NCI-H69 (cell line): Measurements from ENCODE around the gene CSTPP1.
"Not testable (repeated sequence)": the region's sequence is repeated elsewhere in the genome, so short reads cannot be mapped to it uniquely, and the experiment has no call there.

Experiments
- DNase-seq: peaks from one replicate; lab custom pipeline; 2025; lab: John Stamatoyannopoulos, UW

CSTPP1 gene

DNA sequence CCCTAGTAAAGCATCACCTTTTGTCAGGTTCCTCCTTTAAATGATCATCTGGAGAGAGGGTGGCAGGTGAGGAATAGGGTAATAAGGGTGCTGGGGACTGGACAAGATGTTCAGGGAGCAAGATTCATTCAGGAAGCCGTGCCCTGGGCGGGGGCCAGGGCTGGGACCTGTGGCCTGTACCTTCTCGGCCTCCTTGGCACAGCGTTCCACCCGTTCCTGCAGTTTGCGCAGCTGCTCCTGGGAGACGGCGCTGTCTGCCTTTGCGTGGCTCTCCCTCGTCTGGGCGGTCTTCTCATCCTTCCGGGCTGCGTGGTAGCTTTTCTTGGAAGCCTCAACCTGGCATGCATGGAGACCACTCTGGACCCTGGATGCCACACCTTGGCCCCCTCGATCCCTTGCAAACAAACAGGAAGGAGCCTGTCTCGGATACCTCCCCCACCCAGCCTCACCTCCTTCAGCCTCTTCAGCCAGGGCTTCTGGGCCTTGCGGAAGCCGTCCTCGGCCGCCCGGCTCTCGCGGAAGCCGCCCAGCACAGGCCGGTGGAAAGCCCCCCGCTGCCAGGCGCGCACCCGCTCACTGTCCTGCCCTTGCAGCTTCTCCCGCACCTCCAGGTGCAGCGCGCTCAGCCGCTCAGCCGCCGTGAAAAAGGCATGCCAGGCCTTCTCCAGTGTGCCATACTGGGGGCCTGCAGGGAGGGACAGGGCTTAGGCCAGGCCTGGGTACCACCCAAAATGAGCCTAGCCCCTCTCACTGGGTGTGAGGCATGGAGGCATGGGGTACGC lies 243.6 kb downstream of the CSTPP1 start:
- DNase-seq: no peak

DNA sequence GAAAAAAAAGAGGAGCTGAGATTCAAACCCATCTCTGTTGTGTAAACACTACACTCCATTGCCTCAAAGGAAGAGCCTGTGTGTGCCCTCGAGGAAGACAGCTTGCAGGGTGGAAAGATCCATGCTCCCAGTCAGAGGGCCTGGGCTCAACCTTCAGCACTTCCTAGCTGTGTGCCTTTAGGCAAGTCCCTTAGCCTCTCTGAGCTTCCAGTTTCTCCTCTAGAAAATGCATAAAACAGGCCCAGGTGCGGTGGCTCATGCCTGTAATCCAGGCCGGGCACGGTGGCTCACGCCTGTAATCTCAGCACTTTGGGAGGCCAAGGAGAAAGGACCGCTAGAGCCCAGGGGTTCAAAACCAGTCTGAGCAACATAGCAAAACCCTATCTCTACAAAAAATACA lies 244.7 kb downstream of the CSTPP1 start:
- no peak for DNase-seq

DNA sequence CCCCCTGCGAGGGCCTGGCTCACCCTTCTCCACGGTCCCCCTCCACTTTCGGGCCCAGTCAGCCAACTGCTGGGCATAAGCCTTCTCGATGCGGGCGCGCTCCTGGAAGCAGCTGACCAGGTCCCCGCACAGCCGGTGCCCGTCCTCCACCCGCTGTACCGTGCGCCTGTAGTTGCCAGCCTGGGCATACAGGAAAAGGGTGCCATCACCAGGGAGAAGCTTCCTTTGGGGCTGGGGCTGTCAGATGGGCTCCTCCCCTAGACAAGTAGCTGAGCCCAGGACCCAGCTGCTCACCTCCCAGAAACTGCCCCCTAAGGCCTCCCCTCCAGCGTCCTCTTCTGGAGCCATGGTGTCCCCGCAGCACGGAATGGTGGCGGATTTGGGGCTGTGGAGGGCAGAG lies 245.8 kb downstream of the CSTPP1 start:
- DNase-seq: no peak

DNA sequence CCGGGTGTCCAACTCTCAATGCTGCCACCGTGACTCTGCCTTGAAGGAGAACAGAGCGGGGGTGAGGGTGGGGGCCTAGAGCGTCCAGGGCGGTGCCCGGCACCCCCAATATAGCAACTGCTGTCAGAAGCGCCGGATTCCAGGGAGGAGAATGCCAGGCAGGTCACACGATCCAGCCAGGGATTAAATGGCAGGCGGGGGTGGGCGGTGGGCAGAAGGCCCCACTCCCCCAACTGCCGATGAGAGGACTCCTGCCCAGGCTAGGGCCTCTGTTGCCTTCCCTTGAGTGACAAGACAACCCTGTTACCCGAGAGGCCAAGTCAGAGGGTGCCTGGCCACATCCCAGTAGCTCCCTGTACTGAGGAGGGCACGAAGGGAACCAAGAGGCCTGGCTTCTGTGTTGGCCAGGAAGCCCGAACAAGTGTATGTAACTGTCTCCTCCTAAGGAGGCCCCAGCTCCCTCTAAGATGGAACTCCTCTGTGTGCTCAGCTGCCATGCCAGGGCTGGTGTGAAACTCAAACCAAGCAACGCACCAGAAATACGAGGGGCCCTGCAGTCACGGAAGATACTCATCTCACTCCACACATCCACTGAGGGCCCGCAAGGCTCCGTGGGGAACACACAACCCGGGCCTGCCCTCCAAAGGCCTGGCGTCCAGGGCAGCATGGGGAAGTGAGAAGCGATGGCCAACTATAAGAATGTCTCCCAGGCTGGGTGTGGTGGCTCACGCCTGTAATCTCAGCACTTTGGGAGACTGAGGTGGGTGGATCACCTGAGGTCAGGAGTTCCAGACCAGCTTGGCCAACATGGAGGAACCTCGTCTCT lies 246.7 kb downstream of the CSTPP1 start:
- DNase-seq: no peak

DNA sequence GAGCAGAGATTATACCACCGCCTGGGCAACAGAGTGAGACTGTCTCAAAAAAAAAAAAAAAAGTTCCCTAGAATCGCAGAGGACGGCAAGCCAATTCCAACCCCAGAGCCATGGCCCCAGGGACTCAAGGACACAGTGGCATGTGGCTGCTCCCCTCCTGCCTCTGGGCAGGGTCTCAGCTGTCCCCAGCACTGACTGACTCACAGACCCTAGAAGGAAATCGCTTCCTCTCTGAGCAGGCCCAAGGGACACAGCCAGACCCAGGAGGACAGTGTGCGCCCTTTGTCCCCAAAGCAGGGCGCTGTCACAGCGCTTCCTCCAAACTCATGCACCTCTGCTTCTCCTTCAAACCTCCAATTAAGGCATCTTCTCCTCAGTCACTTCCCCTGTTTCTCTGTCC lies 247.4 kb downstream of the CSTPP1 start:
- DNase-seq: no peak

DNA sequence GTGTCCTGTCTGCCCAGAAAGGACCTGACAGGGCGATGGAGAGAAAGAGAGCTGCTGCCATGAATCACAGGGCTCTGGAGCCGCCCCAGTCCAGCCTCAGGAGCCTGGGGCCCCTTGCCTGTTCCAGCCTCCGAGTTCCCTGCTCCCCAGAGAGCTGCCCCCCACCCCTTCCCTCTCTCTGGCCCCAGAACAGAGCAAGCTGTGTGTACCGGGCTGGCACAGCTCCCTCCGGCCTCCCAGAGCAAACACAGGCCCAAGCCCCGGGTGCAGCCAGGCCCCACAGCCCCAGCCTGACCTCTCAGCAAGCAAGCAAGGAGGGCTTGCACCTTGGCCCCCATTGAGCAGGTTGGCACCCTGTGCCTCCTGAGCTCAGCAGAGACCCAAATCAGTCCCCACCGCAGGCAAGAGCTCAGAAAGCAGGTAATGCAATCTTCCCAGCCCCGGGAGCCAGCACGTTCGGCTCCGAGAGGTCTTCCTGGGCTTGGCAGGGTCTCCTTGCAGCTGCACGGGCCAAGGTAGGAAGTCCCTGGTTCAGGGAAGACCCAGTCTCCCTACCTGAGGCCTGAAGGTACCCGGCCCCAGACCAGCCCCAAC lies 248.2 kb downstream of the CSTPP1 start:
- DNase-seq: no peak

DNA sequence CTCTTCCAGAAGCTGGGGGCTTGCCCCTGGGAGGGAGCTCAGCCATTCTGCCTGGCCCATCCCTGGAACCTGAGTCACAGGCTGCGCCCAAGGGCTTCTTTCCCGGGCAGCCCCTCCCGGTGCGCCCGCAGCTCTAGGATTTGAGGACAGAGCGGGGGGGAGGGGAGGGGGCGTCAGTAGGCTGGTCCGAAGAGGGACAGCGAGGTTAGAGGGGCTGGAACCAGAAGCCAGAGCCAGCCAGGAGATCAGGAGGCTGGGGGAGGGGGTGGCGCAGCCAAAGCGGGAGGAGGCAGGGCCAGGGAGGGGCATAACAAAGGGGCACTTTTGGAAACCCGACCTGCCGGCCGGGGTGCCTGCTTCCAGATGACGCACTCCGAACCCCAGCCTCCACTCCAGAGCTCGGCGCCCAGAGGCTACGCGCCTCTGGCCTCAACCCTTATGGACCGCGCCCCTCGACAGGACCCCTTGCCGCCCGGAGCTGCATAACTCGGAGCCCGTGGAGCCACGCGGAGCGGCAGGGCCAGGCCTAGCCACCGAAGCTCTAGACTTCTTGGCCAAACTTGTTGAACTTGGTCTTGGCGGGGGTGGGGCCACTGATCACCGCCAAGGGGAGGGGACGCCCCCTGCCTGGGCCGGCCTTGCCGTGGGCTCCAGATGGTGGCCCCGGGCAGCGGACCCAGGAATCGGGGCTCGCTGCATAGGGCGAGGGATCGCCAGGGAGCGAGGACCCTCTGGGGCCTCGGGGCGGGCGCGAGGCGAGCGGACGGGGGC lies 248.9 kb downstream of the CSTPP1 start:
- peak; percentile 53 for DNase-seq

DNA sequence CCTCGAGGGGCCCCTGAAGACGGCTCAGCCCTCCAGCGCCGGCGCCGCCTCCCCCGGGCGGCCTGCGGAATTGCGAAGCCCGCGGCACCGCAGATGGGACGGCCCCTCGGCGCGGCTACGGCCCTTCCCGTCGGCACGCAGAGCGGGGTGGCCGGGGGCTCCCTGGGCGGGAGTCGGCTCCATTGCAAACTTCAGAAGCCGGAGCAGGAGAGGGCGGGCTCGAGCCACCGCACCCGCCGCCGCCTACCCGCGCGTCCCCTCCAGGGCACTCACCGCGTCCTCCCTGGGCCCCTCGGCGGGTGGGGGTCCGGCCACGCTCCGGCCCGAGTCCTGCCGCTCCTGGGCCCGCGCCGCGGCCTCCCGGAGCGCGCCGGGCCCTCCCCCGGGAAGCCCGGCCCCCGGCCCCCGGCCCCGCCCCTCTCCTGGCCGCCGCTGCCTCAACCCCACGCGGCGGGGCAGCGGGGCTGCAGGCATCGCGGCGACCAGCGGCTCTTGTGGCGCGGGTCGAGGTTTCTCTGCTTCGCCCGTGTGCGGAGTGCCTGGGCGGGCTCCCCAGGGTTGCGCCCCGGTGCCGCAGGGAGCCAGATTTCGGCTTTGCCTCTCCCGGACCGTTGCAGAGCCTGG lies 249.6 kb downstream of the CSTPP1 start, which contains the start of gene PACSIN3:
Gene PACSIN3 (minus strand): TSS at position 359 of the 624 bp plus-strand sequence. CDS start 3,707 bp downstream, outside the sequence.
- peak; percentile 67 for DNase-seq

DNA sequence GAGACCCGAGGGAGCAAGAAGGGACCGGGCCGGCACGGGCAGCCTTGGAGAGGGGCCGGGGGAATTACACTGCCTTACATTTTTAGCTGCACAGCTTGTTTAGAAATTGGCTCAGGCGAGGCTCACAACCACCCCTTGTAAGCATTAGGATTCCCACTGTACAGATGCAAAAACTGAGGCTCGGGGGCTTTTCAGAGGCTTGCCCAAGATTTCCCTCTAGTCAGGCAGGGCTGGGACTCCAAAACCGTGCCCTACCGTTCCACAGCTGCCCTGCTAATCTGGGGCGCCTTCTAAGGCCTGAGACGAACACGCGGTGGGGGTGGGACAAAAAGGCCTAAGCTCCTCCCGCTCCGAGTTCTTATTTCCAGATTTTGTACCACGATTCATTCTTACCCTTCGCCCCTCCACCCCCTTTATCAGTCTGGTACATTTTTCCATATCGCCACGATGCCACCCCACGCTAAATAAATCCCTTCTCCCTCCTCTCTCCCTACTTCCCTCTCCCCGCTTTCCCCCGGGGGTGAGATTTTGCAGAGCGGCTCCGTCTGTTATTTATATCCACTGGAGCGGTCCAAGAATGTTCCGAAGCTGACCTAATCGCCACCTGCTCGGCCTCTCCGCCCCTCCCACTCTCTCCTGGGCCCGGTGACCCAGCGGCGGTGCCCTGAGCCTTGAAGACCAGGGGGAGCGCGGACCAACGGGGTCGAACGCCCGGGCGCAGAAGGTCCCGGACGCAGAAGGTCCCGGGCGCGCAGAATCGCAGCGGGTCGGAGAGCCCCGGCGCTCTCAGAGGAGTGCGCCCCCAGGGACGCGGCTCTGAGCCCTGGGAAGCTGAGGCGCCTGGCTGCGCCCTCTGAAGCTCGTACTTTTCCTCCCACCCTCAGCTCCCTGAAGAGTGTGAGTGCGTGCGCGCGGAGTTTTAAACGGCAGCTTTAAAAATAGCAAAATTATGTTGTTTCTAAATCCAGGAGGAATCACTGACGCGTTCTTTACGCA lies 250.4 kb downstream of the CSTPP1 start:
- DNase-seq: peak; percentile 52

DNA sequence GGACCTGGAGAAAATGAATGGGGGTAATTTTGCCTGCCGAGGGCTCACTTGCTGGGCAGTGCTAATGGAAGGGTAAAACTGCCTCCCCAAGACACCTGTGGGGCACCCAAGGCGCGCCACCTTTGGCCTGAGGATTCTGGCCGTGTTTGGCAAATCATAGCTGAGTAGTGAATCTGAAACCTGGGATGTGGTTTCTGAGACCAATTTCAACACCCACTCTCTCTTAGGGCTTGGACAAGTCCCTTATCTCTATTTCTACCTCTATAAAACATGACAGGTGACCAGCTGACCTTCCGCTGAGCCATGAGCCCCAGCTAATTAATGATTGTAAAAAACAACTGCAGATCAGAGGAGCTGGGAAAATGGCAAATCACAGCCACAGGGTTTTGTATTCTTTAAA lies 251.2 kb downstream of the CSTPP1 start:
- no peak for DNase-seq

DNA sequence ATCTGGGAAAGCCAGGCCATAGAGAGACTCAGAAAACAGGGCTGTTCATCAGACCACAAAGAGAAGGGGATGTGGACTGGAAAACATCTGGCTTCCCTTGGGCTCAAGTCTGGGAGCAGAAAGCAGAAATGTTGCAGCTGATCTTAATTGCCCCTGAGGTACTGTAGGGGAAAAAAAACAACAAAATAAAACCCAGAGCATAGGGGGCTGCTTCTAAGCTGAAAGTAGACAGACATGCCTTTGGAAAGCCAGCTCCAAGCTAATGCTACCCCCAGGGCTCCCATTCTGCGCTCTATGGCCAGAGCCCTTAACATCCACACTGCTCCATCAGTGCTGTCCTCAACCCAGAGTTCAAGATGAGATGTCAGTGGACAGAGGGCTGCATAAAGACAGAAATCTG lies 251.7 kb downstream of the CSTPP1 start:
- DNase-seq: no peak

DNA sequence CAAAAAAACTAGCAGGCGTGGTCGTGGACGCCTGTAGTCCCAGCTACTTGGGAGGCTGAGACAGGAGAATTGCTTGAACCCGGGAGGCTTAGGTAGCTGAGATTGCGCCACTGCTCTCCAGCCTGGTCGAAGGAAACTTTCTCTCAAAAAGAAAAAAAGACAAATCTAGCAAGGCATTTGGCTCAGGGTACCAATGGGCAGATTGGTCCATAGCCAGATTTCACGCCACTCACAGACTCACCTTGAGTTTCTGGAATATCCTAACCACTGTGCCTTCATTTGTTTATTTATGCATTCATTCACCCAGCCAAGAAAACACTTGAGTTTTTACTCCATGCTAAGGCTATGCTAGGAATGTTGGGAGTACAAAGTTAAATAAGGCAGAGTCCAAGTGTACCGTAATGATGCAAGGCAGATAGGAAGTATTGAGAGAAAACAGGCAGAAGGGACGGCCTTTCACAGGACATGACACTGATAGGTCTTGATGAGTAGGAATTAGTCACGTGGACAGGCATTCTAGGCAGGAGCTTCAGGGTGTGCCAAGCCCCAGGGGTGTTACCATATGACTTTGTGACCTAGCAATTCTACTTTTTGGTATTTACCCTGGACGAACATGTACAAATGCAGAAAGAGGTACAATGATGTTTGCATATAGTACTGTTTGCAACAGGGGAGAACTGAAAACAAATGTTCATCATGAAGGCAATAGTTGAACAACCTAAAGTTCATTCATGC lies 252.7 kb downstream of the CSTPP1 start:
- peak; percentile 17 for DNase-seq

DNA sequence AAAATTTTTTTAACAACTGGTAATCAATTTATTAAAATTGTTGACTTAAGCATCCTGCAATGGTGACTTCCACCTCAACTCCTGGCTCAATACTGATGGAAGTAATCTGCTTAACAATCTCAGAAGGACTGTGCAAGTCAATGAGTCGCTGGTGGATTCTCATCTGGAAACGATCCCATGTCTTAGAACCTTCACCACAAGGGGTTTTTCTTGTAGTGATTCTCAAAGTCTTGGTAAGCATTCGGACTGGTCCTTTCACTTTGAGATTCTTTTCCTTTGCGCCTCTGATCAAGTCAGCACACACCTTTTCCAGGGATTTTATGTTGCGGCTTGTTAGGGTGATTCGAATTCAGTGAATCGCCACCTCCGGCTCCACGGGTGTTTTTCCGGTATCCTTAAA lies 254.6 kb downstream of the CSTPP1 start:
- DNase-seq: not testable (repeated sequence)

DNA sequence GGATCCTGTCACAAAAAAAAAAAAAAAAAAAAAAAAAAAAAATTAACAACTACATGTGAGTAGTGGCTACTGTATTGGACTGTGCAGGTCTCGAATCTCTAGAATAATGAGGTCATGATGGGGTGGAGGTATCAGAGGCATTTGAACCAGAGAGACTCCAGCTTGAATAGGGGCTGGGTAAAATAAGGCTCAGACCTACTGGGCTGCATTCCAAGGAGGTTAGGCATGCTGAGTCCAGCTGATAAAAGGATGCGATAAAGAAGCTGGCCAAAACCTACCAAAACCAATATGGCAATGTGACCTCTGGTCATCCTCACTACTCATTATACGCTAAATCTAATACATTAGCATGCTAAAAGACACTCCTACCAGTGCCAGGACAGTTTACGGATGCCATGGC lies 255.6 kb downstream of the CSTPP1 start:
- no peak for DNase-seq

DNA sequence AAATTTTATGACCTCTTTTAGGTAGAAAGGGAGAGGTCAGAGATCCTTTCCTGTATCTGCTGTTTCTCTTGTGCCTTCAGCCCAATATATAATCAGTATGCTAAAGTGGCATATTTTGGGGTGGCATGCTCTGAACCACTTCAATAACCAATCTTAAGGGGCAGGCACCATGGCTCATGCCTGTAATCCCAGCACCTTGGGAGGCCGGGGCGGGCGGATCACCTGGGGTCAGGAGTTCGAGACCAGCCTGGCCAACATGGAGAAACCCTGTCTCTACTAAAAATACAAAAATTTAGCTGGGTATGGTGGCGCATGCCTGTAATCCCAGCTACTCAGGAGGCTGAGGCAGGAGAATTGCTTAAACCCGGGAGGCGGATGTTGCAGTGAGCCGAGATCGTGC lies 261.6 kb downstream of the CSTPP1 start:
- not testable (repeated sequence) for DNase-seq

DNA sequence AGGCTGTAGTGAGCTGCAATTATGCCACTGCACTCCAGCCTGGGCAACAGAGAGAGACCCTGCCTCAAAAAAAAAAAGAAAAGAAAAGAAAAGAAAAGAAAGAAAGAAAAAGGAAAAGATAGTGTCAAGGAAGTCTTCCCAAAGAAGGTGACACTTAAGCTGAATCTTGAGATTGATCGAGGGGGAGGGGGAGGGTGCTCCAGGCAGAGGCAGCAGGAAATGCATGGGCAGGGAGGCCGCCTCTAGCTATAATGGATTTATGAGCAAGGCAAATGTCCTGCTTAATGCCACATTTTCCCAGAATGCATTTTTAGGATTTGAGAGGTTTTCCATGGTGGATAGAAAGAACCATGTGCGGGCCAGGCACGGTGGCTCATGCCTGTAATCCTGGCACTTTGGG lies 264.5 kb downstream of the CSTPP1 start:
- peak; percentile 18 for DNase-seq

DNA sequence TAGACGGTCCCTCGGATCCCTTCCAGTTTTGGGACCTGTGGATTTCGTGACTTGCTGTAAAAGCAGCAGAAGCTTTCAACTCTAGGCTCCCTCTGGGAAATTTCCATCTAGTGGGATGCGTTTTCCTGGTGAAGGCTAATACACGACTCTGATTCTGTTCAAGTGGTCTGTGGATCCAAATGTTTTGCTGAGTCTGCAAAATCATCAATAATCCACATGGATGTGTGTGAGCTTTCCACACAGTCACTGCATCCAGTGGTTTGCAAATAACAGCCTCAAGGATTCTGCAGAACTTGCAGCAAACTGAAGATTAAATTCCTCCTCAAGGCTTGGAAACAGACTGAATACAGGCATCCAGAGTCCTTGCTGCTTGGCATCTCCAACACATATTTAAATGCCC lies 266.0 kb downstream of the CSTPP1 start:
- no peak for DNase-seq

DNA sequence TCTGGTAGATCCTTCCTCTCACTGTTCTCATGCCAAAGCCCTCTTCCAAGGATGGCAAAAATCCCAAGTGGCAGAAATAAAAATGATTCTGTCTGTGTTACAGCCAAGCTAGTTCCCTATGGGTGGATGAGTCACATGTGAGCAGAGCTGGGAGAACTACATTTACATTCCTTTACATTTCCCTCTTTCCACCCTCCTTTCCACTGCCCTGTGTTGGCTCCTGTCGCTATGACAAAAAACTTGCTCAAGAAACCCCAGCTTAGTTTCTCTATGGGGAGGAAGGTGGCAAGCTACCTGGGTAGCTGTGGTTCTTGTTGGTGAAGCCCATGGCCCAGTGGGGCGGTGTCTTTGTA lies 268.1 kb downstream of the CSTPP1 start:
- no peak for DNase-seq

DNA sequence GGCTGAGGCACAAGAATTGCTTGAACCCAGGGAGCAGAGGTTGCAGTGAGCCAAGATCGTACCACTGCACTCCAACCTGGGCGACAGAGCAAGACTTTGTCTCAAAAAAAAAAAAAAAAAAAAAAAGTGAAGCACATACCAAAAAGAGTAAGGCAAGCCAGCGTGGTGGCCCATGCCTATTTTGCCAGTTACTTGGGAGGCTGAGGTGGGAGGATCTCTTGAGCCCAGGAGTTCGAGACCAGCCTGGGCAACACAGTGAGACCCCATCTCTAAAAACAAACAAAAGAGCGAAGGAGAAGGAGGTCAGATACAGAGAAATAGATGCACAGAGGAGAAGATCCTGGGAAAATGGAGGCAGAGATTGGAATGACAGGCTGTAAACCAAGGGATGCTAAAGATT lies 270.0 kb downstream of the CSTPP1 start:
- not testable (repeated sequence) for DNase-seq

DNA sequence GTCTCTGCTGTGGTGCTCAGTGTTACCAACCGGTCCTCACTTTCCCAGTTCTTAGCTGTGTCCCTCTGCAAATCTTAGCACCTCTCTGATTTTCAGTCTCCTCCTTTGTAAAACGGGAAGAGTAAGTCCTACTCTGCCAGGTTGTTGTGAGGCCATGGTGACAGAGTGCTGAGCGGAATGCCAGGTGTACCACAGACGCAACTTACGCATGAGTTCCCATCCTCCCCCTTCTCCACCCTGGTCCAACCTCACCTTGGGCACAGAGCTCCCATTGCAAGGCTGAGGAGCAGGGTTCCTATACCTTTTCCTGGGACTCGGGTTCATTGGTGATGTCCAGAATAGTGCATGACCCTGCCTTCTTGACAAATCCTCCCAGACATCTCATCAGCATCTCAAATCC lies 270.9 kb downstream of the CSTPP1 start:
- no peak for DNase-seq
